GM10266 (cell line): Measurements from ENCODE around the gene ZNF248.

Experiments
- DNase-seq: peaks from one replicate; pipeline ENCODE4 v3.0.0; 2012; ENCODE audit errors: extremely low spot score
- TF ChIP-seq, protein P1 (sequence below): IDR thresholded peaks from 2 replicates; pipeline ENCODE4 v1.5.1; 2012; ENCODE audit warnings: mild to moderate bottlenecking, low read depth; ENCODE audit not compliant: control insufficient read depth, insufficient read depth; ENCODE audit errors: missing control alignments

ZNF248 gene

DNA sequence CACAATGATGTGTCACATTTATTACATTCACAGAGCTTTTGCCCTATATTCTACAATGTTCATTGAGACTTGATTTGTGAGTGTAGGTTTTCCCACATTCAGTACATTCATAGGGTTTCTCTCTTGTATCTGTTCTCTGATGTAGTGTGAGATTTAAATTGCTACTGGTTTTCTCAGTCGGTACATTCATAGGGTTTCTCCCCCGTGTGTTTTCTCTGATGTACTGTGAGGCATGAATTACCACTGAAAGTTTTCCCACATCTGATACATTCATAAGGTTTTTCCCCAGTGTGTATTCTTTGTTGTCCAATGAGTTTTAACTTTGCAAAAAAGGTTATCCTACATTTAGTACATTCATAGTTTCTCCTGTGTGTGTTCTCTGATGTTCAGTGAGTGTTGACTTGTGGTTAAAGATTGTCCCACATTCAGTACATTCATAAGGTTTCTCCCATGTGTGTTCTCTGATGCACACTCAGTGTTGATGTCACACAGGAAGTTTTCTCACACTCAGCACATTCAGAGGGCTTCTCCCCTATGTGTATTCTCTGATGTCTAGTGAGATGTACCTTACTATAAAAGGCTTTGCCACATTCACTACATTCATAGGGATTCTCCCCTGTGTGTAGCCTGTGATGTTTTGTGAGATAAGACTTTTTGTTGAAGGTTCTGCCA lies 63.0 kb downstream of the ZNF248 start:
- TF ChIP-seq, protein P1, sequence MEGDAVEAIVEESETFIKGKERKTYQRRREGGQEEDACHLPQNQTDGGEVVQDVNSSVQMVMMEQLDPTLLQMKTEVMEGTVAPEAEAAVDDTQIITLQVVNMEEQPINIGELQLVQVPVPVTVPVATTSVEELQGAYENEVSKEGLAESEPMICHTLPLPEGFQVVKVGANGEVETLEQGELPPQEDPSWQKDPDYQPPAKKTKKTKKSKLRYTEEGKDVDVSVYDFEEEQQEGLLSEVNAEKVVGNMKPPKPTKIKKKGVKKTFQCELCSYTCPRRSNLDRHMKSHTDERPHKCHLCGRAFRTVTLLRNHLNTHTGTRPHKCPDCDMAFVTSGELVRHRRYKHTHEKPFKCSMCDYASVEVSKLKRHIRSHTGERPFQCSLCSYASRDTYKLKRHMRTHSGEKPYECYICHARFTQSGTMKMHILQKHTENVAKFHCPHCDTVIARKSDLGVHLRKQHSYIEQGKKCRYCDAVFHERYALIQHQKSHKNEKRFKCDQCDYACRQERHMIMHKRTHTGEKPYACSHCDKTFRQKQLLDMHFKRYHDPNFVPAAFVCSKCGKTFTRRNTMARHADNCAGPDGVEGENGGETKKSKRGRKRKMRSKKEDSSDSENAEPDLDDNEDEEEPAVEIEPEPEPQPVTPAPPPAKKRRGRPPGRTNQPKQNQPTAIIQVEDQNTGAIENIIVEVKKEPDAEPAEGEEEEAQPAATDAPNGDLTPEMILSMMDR, result no peak
- DNase-seq, result no peak

DNA sequence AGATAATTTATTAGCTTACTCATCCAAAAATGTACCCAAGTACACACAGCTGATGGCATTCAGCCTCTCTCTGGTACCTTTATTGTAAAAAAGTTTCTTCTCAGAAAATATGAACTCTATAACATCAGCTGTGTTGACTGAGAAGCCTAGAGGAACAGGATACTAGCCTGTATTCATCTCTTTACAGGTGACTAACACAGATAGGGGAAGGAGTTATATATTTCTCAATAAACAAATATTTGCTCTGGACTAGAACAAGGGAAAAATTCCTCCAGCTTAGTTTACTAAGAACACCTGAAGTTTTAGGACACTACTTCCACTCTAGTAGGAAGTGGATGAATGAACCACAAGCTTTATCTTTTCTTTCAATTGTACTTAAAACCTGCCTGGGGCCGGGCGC lies 67.8 kb downstream of the ZNF248 start:
- TF ChIP-seq, protein P1, result no peak
- no peak for DNase-seq

DNA sequence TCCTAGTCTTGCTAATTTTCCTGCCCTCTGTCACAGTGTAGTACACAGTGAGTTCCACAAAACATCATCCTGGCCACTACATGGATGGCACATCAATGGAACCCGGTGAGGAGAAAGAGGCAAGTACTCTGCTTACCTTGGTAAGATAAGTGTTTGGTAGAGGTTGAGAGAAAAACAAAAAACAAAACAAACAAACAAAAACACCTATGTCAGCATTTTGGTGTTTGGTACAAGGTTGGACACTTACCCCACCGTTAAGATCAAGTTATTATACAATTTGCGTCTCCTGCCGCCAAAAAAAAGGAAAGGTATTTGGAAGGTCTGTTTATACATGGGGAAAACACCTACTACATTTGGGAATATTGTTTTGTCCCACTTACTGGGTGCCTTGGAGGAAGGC lies 72.7 kb downstream of the ZNF248 start:
- no peak for DNase-seq
- TF ChIP-seq, protein P1, result no peak

DNA sequence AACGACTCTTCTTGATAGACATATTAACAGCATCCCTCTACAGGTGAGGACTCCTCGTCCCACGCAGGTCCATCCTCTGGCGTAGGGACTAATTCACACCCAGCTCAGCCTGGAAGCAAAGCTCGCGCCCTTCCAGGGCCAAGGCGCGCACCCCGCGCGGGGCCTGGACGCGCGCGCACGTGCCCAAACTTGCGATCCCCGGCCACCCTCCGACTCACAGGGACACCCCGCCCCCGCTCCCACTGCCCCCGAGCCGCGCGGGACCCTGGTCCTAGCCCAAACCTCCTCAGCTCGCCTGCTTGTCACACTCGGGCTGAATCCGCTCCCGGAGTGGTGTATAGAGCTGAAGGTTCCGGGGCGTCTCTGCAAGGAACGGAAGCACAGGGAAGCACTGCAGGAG lies 76.9 kb downstream of the ZNF248 start:
- TF ChIP-seq, protein P1, result no peak
- DNase-seq, result no peak

DNA sequence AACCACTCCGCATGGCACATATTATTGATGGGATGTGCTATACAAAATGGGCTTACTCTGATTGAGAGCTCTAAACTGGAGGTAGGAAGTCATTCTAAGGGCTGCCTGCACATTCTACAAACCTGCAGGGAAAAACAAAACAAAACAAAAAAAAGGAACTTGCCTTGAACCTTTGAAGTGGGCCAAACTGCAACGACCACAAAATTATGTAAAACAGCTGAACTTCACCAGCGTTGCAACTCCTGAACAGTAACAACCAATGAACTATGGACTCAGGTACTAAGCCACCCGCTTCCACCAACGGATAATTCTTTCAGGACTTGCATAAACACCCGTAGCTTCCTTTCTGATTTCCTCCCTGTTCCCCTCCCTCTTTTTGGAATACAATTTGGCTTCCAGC lies 80.4 kb downstream of the ZNF248 start:
- no peak for DNase-seq
- TF ChIP-seq, protein P1, result no peak

DNA sequence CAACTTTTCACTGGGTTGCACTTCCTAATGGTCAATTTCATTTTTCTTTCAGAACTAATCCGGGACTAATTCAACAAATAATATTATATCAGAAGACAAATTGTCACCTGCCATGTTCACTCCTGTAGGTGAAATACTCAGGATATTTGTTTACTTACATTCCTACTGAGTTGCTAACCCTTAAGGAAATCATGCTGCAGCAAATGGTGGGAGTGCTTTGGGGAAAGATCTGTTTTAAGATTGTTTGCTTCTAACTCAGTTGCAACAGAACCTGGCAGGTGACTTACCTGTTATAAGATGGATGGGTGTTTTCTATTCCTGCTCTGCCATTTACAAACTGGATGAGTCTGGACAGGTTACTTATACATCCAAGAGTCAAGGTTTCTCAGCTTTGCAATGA lies 81.8 kb downstream of the ZNF248 start:
- no peak for DNase-seq

DNA sequence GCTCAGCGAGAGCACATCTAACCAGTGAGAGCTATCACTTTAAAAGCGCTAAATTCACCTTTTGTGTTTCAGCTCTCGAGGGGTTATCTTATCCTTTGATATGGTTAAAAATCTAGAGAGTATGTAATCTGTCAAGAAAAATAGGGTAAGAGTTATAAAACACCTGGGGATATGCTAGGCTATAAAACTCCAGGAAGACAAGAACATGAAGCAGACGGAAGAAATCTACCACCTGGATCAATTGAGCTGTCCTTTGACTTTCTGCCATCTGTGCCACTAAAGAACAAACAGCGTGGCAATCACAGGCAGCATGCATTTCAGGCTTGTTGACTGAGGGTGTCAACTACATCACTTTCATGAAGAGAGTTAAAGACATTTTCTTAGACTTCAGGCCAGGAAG lies 83.1 kb downstream of the ZNF248 start:
- TF ChIP-seq, protein P1, result no peak
- DNase-seq, result no peak

More for the DNA sequence above, 81.8 kb downstream of the ZNF248 start:
- TF ChIP-seq, protein P1, result no peak
